ENCODE results near the gene UIMC1. TPM values are rescaled to one million over a fixed set of nuclear protein-coding genes. Genes with fewer than 3 reads are reported as not detected.
"Not testable (repeated sequence)": the region's sequence is repeated elsewhere in the genome, so short reads cannot be mapped to it uniquely, and the experiment has no call there.

UIMC1 gene
- total RNA-seq, 1 donor from 2014 or later, result 72.5 TPM

- no peaks in the 10 kb centered on the region for H3K27me3 Mint-ChIP-seq
- H3K4me1 Mint-ChIP-seq, result peaks cover 44% of the 10 kb centered on the region
- peaks cover 19% of the 10 kb centered on the region for H3K36me3 Mint-ChIP-seq (ENCODE audit: low read depth)
- intact Hi-C loops (cut with micrococcal nuclease), result no loop called here
- H3K9me3 Mint-ChIP-seq, result peaks cover 3% of the 10 kb centered on the region
- no peak overlapping the region for H3K27ac Mint-ChIP-seq
- ATAC-seq (ENCODE audit: low read depth) (no peak), DNase-seq (no peak)
- H3K4me3 Mint-ChIP-seq, result no peak overlapping the region
- POLR2A ChIA-PET, result interaction anchor here (1.0 to 1.4 kb wide), 2 partner anchors 19 to 129 kb away, joined by 3 to 4 read pairs; partner anchors contain the start of gene ZNF346
- CTCF ChIA-PET, result no interaction called here
- TF ChIP-seq CTCF (IDR thresholded peaks at IDR 0.05), result no peak
Observed at GRCh38 chr5:177003649-177004048, 2.9 kb downstream of the UIMC1 start.

GRCh38 chr5:176999526-176999925 lies 7.1 kb downstream of the UIMC1 start:
- Mint-ChIP-seq H3K4me1 (peaks cover 61% of the 10 kb centered on the region), H3K36me3 (ENCODE audit: low read depth) (peaks cover 11% of the 10 kb centered on the region)
- H3K27ac Mint-ChIP-seq; ATAC-seq (ENCODE audit: low read depth); DNase-seq; H3K4me3 Mint-ChIP-seq; H3K27me3 Mint-ChIP-seq; intact Hi-C loops (cut with micrococcal nuclease); H3K9me3 Mint-ChIP-seq; CTCF ChIA-PET: not testable (repeated sequence)
- POLR2A ChIA-PET, result interaction anchor here (0.6 kb wide), 2 partner anchors 260 to 486 kb away, joined by 3 read pairs; no protein-coding TSS in a partner anchor

GRCh38 chr5:176998828-176999227 lies 7.8 kb downstream of the UIMC1 start:
- intact Hi-C loops (cut with micrococcal nuclease), result no loop called here
- ChIA-PET POLR2A (interaction anchor here (0.6 kb wide), 1 partner anchor 261 kb away, joined by 3 read pairs; no protein-coding TSS in a partner anchor), CTCF (no interaction called here)
- peaks cover 11% of the 10 kb centered on the region for H3K36me3 Mint-ChIP-seq (ENCODE audit: low read depth)
- no peak overlapping the region for H3K27ac Mint-ChIP-seq
- DNase-seq, result no peak
- ATAC-seq (ENCODE audit: low read depth), result no peak
- no peak overlapping the region for H3K4me3 Mint-ChIP-seq
- H3K9me3 Mint-ChIP-seq, result no peaks in the 10 kb centered on the region
- no peak for TF ChIP-seq CTCF (IDR thresholded peaks at IDR 0.05)
- H3K27me3 Mint-ChIP-seq, result no peaks in the 10 kb centered on the region
- peaks cover 61% of the 10 kb centered on the region for H3K4me1 Mint-ChIP-seq

- ChIA-PET CTCF (no interaction called here), POLR2A (interaction anchor here (3.4 kb wide), 1 partner anchor 9 kb away, joined by 30 read pairs; the partner anchor contains the start of gene UIMC1)
- peaks cover 11% of the 10 kb centered on the region for H3K36me3 Mint-ChIP-seq (ENCODE audit: low read depth)
- no peaks in the 10 kb centered on the region for H3K9me3 Mint-ChIP-seq
- intact Hi-C loops (cut with micrococcal nuclease), result loop anchor here (1.0 kb wide), 1 partner anchor 10 kb away; the partner anchor contains the start of gene UIMC1
- DNase-seq, result no peak
- H3K4me3 Mint-ChIP-seq, result peak overlapping the region; percentile 48
- ATAC-seq (ENCODE audit: low read depth), result no peak
- H3K27me3 Mint-ChIP-seq, result no peaks in the 10 kb centered on the region
- peak overlapping the region; percentile 73 for H3K27ac Mint-ChIP-seq
- peaks cover 67% of the 10 kb centered on the region for H3K4me1 Mint-ChIP-seq
- TF ChIP-seq CTCF (IDR thresholded peaks at IDR 0.05), result no peak
Observed at GRCh38 chr5:176996780-176997179, 9.8 kb downstream of the UIMC1 start.

- POLR2A ChIA-PET, result interaction anchor here (3.4 kb wide), 1 partner anchor 10 kb away, joined by 30 read pairs; the partner anchor contains the start of gene UIMC1
- no peaks in the 10 kb centered on the region for H3K27me3 Mint-ChIP-seq
- no peak for TF ChIP-seq CTCF (IDR thresholded peaks at IDR 0.05)
- DNase-seq (no peak), ATAC-seq (ENCODE audit: low read depth) (peak; percentile 22)
- H3K4me1 Mint-ChIP-seq, result peaks cover 69% of the 10 kb centered on the region
- CTCF ChIA-PET, result interaction anchor here (0.9 kb wide), 1 partner anchor 335 kb away, joined by 3 read pairs; no protein-coding TSS in a partner anchor
- H3K36me3 Mint-ChIP-seq (ENCODE audit: low read depth), result peaks cover 9% of the 10 kb centered on the region
- H3K27ac Mint-ChIP-seq, result peak overlapping the region; percentile 73
- intact Hi-C loops (cut with micrococcal nuclease), result loop anchor here (1.0 kb wide), 1 partner anchor 10 kb away; the partner anchor contains the start of gene UIMC1
- no peaks in the 10 kb centered on the region for H3K9me3 Mint-ChIP-seq
- H3K4me3 Mint-ChIP-seq, result peak overlapping the region; percentile 48
Observed at GRCh38 chr5:176995896-176996767, 10.4 kb downstream of the UIMC1 start.

Measured in activated B cell treated with CpG ODN at 0.5 μM for 24 hours (primary cell).